Measurements from ENCODE around the gene PCYOX1L.
"Not testable (repeated sequence)": the region's sequence is repeated elsewhere in the genome, so short reads cannot be mapped to it uniquely, and the experiment has no call there.

PCYOX1L gene

DNA sequence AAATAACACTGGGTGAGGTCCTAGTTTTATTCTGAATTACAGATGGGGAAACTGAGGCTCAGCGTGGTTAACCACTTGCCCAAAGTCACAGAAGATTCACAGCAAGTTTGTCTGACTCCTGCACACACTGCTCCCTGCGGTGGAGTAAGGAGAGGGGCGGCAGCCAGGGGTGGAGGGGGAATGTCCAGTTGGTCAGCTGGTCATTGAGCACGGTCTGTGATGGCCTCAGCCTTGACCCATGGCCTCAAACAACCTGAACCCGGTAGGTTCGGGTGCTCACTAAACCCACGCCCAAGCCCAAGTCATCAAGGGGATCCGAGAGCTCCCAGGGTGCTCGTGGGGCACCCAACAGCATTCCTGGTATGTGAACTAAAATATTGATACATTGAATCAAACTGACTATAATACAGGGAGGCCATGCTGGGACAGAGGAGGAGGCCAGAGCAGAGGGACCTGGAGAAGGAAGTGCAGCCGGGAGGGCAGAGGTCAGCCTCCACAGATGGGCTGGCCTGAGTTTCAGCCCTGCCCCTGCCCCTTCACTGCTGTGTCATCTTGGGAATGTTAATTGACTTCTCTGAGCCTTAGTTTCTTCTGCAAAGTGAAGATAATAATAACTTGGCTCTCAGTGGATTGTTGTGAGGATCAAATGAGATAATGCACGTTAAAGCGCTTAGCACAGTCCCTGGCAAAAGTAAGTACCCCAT, 24.8 kb downstream of the PCYOX1L start:
- FAIRE-seq (no peak), DNase-seq (ENCODE audit: insufficient read length, low spot score) (no peak)

DNA sequence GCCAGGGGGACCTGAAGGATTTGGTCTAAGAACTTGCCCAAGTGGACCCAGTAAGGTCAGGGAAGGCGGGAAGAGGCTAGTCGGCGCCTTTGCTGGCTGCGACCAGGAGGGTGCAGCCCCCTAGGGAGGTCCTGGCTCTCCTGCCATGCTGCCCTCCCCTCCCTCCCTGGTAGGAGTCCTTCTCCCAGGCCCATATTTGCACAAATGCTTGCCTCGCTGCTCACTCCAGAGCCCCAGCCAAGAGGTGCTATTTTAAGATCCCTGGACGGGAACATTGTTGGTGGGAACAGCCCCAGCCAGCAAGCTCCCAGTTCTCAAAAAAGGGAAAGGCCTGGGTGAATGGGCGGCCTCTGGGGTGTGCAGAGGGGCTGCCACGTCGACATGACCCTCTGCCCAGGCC, 25.6 kb downstream of the PCYOX1L start:
- no peak for FAIRE-seq
- DNase-seq (ENCODE audit: insufficient read length, low spot score), result no peak

DNA sequence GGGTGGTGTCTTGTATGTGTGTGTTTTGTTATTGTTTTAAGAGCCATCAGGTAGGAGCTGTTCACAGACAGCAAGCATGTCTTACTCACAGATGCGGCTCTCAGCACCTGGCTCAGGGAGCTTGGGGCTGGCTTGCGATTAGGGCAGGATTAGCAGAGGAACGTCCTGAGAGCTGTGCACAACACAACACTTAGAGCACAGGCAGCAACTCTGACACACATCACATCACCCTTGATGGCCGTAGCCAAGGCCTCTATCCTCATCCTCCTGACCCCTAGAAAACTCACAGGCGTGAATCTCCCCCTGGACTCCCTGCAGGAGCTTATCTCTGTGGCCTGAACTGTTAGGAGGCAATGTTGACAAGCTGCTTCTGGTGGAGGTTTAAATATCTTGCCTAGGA, 28.3 kb downstream of the PCYOX1L start:
- DNase-seq (ENCODE audit: insufficient read length, low spot score), result no peak
- no peak for FAIRE-seq

DNA sequence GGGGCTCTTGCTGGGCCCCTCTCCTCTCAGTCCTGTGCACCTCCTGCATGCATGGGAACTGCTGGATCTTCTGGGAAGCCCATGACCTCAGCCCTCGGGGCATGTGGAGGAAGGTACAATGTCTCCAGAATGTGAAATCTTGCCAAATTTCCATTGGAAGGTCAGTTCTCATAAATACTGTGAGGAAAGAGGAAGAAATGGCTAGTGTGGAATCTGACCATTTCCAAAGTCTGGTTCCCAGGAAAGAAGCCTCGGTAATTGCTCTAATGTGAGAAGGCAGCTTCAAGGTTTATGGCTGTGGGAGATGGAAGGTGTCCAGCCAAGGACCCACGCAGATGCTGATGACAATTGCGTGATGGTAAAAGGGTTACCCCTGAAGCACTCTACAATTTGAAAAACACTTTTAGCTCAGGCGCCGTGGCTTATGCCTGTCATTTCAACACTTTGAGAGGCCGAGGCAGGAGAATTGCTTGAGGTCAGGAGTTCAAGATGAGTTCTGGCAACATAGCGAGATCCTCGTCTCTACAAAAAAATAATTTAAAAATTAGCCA, 29.3 kb downstream of the PCYOX1L start:
- no peak for DNase-seq (ENCODE audit: insufficient read length, low spot score)
- FAIRE-seq, result no peak

DNA sequence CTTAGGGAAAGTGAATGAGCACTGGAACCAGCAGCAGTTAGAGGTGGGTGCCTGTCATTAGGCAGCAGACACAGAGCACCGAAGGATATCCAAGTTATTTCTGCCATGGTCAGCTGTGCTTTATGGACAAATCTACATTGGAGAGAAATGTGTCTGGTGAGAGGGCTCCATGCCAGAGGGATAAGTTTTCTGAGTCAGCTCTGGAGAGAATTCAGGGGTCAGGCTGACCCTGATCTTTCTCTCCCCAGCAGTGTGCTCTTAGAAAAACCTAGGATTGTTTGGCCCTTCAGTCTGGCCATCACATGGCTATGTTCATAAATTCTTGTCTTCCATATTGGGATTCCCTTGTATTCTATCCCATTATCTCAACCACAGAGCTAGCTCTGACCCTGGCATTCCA, 30.1 kb downstream of the PCYOX1L start:
- DNase-seq (ENCODE audit: insufficient read length, low spot score) (no peak), FAIRE-seq (no peak)

DNA sequence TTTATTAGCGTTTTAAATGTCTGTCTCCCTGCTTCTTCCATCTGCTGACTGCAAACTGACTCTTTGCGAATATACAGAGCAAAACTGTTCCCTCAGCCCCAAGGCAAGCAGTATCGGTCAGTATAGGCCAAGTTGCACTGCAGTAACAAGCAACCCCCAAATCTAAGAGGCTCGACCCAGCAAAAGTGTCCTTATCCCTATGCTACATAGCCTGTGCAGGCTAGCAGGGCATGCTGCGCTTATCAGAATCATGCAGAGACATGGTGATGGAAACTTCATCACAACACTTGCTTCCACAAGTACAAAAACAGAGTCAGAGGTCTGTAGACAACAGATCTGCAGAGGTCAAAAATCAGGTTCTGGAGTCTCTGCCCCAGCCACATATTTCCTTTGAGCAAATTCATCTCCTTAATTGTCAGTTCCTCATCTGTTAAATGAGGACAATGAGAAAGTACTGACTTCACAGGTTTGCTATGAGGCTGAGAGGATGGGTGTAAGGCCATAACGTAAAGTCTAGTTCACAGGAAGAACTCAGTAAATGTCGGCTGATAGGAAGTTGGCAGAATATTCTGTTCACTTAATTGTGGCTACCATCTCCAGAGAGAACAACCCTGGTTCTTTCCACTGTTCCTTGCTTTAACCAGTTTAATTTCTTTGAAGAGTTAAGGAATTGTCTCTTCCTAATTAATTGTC, 30.8 kb downstream of the PCYOX1L start:
- DNase-seq (ENCODE audit: insufficient read length, low spot score) (no peak), FAIRE-seq (no peak)

DNA sequence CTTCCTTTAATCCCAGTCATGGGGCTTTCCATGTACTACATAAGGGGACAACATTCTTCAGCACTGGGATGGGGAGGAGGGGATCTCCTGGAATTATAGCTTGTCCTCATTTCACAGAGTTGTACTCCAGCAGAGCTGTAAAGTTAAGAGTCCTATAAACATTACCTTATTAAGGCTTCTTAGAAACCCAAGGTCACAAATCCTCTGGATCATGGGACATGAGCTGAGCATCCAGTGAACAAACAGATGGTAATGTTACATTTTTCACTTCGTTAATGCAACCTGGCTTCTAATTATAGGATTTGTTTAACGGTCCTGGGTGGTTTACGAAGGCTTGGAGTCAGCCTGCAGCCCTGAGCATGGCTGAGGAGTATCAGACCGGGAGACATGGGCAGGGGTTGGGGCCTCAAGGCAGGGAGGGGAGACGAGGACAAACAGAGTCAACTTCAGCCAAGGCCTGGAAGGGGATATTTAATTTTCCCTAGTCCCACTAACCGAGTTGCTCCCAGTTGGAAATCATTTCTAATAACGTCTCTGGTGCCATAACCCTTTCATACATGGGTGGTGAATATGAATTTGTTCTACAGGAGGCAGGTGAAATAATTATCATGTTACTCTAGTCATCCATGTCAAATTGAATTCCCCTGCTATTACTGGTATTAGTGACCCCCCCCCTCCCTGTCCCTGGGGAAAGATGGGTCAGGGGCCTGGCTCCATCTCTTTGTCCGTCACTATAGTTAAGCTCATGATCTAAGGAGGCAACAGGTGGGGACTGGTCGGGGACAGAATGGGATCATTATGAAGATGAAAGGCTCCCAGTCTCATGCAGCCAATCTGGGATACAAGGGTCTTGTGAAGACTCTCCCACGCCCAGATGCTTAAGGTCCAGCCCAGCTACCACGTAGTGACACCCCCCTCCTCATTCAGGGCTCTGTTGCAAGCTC, 32.0 kb downstream of the PCYOX1L start:
- DNase-seq (ENCODE audit: insufficient read length, low spot score), result no peak
- no peak for FAIRE-seq

DNA sequence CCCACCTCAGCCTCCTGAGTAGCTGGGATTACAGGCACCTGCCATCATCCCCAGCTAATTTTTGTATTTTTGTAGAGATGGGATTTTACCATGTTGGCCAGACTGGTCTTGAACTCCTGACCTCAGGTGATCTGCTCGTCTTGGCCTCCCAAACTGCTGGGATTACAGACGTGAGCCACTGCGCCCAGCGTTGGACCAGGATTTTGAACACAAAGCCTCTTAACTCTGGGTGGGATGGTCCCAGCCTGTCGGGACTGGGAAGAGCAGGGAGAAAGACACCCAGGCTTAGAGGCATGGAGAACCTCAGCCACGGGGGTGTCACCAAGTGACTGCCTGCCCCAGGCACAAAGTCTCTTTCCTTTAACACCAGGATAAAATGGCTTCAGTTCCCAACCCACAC, 33.2 kb downstream of the PCYOX1L start:
- FAIRE-seq; DNase-seq (ENCODE audit: insufficient read length, low spot score): not testable (repeated sequence)

DNA sequence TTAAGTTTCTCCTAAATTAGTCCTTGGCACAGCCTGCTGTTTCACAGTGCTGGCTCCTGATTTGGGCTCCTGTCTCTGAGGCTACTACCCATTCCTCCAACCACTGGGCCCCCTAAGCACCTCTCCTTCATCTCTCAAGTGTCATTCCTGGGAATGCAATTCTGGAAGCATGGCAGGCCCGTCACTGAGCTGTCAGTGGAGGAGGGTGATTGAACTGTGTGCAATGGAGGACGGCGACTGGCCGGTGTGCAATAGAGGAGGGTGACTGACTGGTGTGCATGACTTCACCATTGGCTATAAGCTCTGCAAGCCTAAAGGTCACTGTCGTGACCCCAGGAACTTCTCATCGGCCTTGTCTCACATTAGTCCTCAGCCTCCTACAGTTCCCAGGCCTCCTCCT, 33.7 kb downstream of the PCYOX1L start:
- FAIRE-seq (no peak), DNase-seq (ENCODE audit: insufficient read length, low spot score) (no peak)

DNA sequence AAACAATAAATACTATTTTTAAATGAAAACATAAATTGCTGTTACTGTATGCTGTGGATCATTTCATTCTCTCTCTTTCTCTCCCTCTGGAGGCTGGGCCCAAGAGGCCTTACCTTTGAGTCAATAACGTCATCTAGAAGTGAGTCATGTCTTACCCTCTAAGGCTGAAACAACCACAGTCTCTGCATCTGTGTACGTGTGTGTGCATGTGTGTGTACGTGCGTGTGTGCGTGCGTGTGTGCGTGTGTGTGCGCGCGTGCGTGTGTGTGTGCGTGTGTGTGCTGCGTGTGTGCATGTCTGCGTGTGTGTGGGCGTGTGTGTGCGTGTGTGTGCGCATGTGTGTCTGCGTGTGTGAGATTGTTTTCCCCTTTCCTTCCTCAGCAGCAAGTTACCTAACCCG, 34.9 kb downstream of the PCYOX1L start:
- DNase-seq (ENCODE audit: insufficient read length, low spot score), result no peak
- no peak for FAIRE-seq

DNA sequence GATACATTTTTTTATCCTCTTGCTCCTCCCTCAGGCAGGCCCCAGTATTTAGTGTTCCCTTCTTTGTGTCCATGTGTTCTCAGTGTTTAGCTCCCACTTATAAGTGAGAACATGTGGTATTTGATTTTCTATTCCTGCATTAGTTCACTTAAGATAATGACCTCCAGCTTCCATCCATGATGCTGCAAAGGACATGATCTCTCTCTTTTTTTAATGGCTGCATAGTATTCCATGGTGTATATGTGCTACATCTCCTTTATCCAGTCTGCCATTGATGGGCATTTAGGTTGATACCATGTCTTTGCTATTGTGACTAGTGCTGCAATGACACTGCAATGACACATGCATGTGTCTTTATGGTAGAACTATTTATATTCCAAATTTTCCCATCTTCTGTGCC, 37.1 kb downstream of the PCYOX1L start:
- FAIRE-seq; DNase-seq (ENCODE audit: insufficient read length, low spot score): not testable (repeated sequence)

DNA sequence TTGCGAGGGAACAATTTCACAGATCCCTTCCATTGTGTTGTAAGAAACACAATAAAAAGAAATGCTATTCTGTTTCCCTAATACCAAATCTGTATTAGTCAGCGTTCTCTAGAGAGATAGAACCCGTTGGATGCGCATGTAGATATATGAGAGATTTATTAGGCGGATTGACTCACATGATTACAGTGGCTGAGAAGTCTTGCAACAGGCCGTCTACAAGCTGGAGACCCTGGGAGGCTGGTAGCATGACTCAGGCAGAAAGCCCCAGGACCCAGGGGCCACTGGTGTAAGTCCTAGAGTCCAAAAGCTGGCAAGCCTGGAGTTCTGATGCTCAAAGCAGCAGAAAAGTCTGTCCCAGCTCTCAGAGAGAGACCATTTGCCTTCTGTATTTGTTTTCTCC, 39.7 kb downstream of the PCYOX1L start:
- no peak for DNase-seq (ENCODE audit: insufficient read length, low spot score)
- FAIRE-seq, result no peak

DNA sequence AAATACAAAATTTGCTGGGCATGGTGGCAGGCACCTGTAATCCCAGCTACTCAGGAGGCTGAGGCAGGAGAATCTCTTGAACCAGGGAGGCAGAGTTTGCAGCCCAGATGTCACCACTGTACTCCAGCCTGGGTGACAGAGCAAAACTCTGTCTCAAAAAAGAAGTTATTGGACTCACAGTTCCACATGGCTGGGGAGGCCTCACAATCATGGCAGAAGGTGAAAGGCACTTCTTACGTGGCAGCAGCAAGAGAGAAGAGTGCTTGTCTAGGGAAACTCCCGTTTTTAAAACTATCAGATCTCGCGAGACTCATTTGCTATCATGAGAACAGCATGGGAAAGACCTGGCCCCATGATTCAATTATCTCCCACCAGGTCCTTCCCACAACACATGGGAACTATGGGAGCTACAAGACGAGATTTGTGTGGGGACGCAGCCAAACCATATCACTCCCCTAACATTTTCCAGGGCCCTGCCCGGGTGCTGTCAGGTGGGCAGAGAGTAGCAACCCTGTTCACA, 41.0 kb downstream of the PCYOX1L start:
- not testable (repeated sequence) for FAIRE-seq; DNase-seq (ENCODE audit: insufficient read length, low spot score)

DNA sequence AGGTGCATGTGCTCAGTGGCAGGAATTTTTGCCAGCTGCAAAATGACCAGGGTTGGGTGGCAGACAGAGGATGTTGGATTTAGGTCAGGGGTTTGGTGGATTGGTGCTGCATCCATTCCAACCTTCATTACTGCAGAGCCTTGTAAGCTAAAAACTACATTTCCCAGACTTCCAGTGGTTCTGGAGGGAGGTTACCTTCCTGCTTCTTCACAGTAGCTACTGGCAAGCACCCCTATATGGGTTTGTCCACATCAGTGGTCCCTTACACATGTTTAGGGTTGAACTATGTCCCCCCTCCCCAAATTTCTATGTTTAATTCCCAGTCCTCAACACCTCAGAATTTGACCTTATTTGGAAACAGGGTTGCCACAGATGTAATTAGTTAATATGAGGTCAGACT, 41.9 kb downstream of the PCYOX1L start:
- FAIRE-seq (no peak), DNase-seq (ENCODE audit: insufficient read length, low spot score) (no peak)

DNA sequence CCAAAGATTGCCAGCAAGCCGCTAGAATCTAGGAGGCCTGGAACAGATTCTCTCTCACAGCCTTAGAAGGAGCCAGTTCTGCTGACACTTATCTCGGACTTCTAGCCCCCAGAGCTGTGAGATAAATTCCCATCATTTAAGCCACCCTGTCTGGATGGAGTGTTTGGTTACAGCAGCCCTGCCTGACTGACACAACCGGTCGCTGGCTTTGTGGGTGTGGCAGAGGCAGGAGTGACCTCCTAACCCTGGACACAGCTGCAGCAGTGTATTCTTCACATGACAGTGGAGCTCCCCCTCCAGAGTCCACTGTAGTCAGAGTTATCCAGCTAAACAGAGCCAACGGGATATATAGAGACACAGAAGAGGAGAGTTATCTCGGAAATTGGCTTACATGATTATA, 42.5 kb downstream of the PCYOX1L start:
- DNase-seq (ENCODE audit: insufficient read length, low spot score), result no peak
- FAIRE-seq, result no peak

DNA sequence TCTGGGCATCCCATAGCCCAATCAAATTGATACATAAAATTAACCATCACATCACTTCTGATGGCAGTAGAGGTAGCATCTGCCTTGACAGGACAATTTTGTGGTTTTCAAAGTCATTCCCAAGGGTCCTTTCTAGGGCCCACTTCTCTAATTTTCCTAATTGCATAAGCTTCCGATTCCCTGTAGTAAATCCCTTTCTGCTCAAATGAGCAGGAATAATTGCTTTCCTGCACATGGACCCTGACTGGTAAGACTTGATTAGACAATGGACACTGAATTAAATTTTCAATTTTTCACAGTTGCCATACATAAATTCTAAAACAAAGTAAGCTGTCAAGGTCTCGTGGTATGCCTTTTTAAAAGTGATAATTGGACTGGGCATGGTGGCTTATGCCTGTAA, 43.2 kb downstream of the PCYOX1L start:
- no peak for DNase-seq (ENCODE audit: insufficient read length, low spot score)
- no peak for FAIRE-seq

DNA sequence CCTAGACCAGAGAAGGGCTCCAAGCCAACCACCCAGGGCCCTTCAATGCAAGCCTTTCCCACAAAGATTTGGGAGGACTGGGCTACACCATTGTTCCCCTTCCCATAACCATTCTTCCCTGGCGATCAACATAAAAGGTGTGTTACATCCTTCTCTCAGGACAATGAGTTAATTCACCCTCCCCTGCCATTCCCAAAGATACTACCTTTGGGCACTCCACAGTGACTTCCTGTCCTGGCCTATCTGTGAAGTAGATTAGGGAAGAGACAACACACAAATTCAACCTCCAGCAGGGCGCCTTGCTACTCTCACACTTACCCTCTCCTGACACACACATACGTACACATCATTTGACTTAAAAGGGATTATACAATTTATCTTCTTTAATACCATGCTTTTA, 44.4 kb downstream of the PCYOX1L start:
- DNase-seq (ENCODE audit: insufficient read length, low spot score), result no peak
- no peak for FAIRE-seq

DNA sequence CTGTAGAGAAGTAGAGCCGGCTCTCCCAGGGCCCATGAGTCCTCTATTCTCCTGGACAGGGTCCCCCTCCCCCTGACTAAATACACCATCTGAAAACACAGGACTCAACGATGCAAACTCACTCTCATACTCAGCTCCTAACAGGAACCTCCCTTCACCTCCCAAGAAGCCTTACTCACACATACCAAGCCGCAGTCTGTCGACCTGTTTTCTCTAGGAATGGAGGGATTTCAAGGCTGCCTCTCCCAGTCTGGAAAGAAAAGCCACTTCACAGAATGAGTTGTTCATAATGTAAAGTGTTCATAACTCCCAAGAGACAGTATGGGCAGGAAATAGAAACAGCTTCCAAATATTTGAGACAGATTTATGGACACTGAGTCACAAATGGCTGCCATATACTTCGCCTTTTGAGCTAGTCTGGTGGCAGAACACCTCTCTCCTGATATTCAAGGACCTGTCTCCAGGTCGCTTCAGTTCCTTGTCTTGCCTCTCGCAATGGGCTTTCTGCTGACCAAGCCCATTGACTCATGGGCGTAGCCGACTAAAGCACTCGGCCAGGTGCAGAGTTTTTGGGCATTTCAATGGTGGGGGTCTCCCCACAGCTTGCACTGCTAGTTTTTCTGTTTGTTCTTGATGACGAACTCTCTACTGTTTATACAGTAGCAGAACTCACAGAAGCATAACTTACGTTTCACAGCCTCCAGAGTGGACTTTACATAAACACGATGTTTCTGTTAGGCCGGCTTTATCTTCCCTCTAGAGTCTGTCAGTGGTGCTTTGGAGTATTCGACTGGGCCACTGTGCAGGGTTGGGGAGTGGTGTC, 46.3 kb downstream of the PCYOX1L start:
- DNase-seq (ENCODE audit: insufficient read length, low spot score) (no peak), FAIRE-seq (no peak)

DNA sequence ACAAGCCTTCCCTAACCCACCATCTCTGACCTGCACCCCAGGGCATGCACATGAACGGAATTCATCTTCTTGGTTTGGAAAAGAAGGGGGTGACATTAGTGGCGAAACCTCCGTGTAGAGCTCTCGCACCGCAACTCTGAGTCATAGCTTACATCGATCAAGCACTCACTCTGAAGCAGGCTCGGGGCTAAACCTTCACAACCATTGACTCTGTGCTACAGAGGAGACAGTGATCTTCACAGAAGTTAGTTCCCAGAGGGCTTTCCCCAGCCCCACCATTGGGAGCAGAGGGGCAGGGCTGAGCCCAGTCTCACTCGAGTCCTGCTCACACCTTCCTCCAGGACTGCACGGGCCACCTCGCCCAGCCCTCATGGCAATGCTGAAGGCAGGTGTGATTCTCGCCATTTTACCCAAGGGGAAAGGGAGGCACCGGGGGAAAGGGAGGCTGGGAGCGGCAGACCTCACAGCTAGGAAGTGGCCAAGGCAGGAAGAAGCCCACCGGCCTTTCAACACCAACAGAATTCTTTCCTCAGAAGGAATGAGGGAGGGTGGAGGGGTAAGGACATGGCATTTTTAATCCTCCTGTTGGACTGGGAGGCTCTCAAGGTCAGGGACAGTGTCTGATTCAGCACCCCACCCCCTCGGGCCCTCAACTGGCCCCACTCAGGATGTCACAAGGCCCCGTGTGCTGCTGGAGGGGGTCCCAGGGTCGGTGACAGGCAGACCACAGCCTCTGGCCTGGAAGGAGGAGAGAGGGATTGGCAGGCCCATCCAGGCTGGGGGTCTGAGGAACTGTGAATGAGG, 47.1 kb downstream of the PCYOX1L start:
- no peak for FAIRE-seq
- no peak for DNase-seq (ENCODE audit: insufficient read length, low spot score)
